NCI-H748 treated with DMSO at 0.1 percent for 48 hours (cell line): Measurements from ENCODE around the gene FREM2.

Experiments
- DNase-seq: peaks from one replicate; lab custom pipeline; 2025; lab: John Stamatoyannopoulos, UW

FREM2 gene

GRCh38 chr13:38758277-38758676, 71.4 kb downstream of the FREM2 start:
- no peak for DNase-seq

- DNase-seq, result no peak
Measured at GRCh38 chr13:38759390-38759789, 72.5 kb downstream of the FREM2 start.

GRCh38 chr13:38763446-38764381, 76.8 kb downstream of the FREM2 start:
- peak; percentile 94 for DNase-seq

- no peak for DNase-seq
Measured at GRCh38 chr13:38766799-38767198, 79.9 kb downstream of the FREM2 start.

GRCh38 chr13:38767506-38768265, 80.8 kb downstream of the FREM2 start:
- DNase-seq, result no peak

GRCh38 chr13:38769526-38769925, 82.6 kb downstream of the FREM2 start:
- DNase-seq, result no peak

GRCh38 chr13:38775085-38775484, 88.2 kb downstream of the FREM2 start:
- no peak for DNase-seq

GRCh38 chr13:38777347-38778119, 90.7 kb downstream of the FREM2 start:
- DNase-seq, result no peak

GRCh38 chr13:38781539-38781938, 94.7 kb downstream of the FREM2 start:
- DNase-seq, result no peak

- DNase-seq, result no peak
Measured at GRCh38 chr13:38784036-38784880, 97.4 kb downstream of the FREM2 start.

GRCh38 chr13:38785042-38785441, 98.2 kb downstream of the FREM2 start:
- DNase-seq, result no peak

GRCh38 chr13:38785490-38785889, 98.6 kb downstream of the FREM2 start:
- DNase-seq, result no peak

GRCh38 chr13:38787550-38787949, 100.7 kb downstream of the FREM2 start:
- DNase-seq, result no peak

GRCh38 chr13:38796890-38797289, 110.0 kb downstream of the FREM2 start:
- DNase-seq, result no peak

- no peak for DNase-seq
Measured at GRCh38 chr13:38803531-38803930, 116.7 kb downstream of the FREM2 start.

GRCh38 chr13:38804061-38804460, 117.2 kb downstream of the FREM2 start:
- DNase-seq, result no peak

- no peak for DNase-seq
Measured at GRCh38 chr13:38804536-38804935, 117.7 kb downstream of the FREM2 start.

- DNase-seq, result no peak
Measured at GRCh38 chr13:38814331-38814730, 127.5 kb downstream of the FREM2 start.

GRCh38 chr13:38819053-38819452, 132.2 kb downstream of the FREM2 start:
- DNase-seq, result peak; percentile 76

- DNase-seq, result no peak
Measured at GRCh38 chr13:38819596-38819995, 132.7 kb downstream of the FREM2 start.
